ENCODE data around the gene PLXNA1. TPM values are rescaled to one million over a fixed set of nuclear protein-coding genes. Genes with fewer than 3 reads are reported as not detected.

The PLXNA1 gene
- total and polyA plus RNA-seq, 2 of the 8 experiments (the other 6 are each of a cell fraction or from before 2014, with no cell fraction given) = 47.5 to 54.9 TPM

DNA sequence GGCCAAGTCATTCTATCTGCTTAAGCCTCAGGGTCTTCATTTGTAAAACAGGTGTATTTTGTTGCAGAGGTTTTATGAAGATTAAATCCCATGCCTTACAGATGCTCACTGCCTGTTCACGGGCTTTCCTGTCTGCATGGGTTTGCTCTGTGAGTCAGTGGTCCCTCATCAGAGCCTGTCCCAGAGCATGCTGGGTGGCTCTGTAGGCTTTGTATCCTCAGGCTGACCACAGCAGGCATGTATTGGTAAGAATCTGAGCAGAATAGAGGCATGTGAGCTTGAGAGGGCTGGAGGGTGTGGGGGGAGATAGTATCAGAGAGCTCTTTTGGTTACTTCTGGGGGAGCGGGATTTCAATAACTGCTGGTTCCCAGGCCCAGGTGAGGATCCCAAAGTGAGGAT lies 45.4 kb upstream of the PLXNA1 start:
- Histone ChIP-seq H2BK120ac (replicated peaks; ENCODE audit: low read depth, low read length) (no peak overlapping the region), H3K79me1 (ENCODE audit: low read depth, low read length) (peaks cover 4% of the 10 kb centered on the region; the same call in 1 of the 2 replicates), H3K27ac (ENCODE audit: low read depth, low read length) (no peak overlapping the region), H3K4me2 (ENCODE audit: insufficient read depth in 1 of 2, low read depth in 2 of 2, low read length in 2 of 2) (no peak overlapping the region), H3K9me3 (ENCODE audit: insufficient read depth in 2 of 2, low read depth in 1 of 2, low read length in 1 of 2) (no peaks in the 10 kb centered on the region), H3K23ac (ENCODE audit: insufficient read length) (no peak overlapping the region), H2BK20ac (ENCODE audit: low read length) (no peak overlapping the region), H3K27me3 (replicated peaks in 1 of 4; ENCODE audit: control insufficient read depth in 3 of 4, extremely low read depth in 1 of 4, insufficient read depth in 3 of 4, low read length in 3 of 4) (no peaks in the 10 kb centered on the region), H3K36me3 (ENCODE audit: control insufficient read depth in 2 of 4, insufficient read depth in 4 of 4, low read length in 3 of 4) (no peaks in the 10 kb centered on the region), H3K4me1 (replicated peaks in 1 of 4; ENCODE audit: control insufficient read depth in 3 of 4, insufficient read depth in 4 of 4, low read length in 3 of 4) (no peaks in the 10 kb centered on the region), H2BK12ac (ENCODE audit: low read depth, low read length) (no peak overlapping the region), H3K18ac (ENCODE audit: extremely low read depth, low read length) (no peak overlapping the region), H4K8ac (ENCODE audit: extremely low read depth, insufficient read depth, low read length) (no peak overlapping the region), H2AK5ac (ENCODE audit: low read depth, low read length) (peak overlapping the region; percentile 29; the same call in 1 of the 2 replicates), H2BK5ac (ENCODE audit: low read depth, low read length) (no peak overlapping the region), H4K91ac (replicated peaks; ENCODE audit: insufficient read length, low read length) (no peak overlapping the region), H3K4me3 (ENCODE audit: extremely low read depth in 1 of 4, insufficient read depth in 2 of 4, low read depth in 3 of 4, low read length in 4 of 4) (no peak overlapping the region), H4K5ac (ENCODE audit: insufficient read length, low read depth, low read length) (no peak overlapping the region), H4K20me1 (replicated peaks in 1 of 2; ENCODE audit: control insufficient read depth in 1 of 2, insufficient read depth in 2 of 2, low read length in 2 of 2) (peaks cover 0 to under 1% of the 10 kb centered on the region in 2 experiments), H3K14ac (ENCODE audit: insufficient read length) (no peak overlapping the region), H2AFZ (ENCODE audit: low read length) (no peak overlapping the region), H3K9ac (replicated peaks in 1 of 4; ENCODE audit: extremely low read depth in 1 of 4, low read depth in 3 of 4, low read length in 3 of 4) (no peak overlapping the region), H3K4ac (replicated peaks; ENCODE audit: insufficient read length, low read depth, low read length) (no peak overlapping the region), H3K79me2 (ENCODE audit: control insufficient read depth in 1 of 2, insufficient read depth in 2 of 2, low read length in 2 of 2) (no peaks in the 10 kb centered on the region), H3K56ac (replicated peaks; ENCODE audit: insufficient read length, low read depth, low read length) (no peak overlapping the region), H3K23me2 (ENCODE audit: low read depth, low read length) (no peaks in the 10 kb centered on the region), H2BK15ac (ENCODE audit: low read length) (no peak overlapping the region)
- no peak for FAIRE-seq
- CTCF ChIA-PET (ENCODE audit: partially characterized antibody) = interaction anchor here (0.7 to 4.6 kb wide), 11 partner anchors 9 to 252 kb away, joined by 3 to 24 read pairs (median 4); no protein-coding TSS in a partner anchor
- 95% methylated on average over 2 of the region's 2 CpGs; no CpG with 5 or more reads in 1 of the 2 experiments for WGBS, 2 experiments (ENCODE audit: extremely low coverage in 1 of 2, insufficient coverage in 1 of 2, insufficient read length in 1 of 2, insufficient replicate concordance in 2 of 2, low coverage in 1 of 2, low lambda C conversion rate in 2 of 2, missing lambda C conversion rate in 1 of 2)
- DNase-seq (ENCODE audit: low read depth in 1 of 2, low spot score in 2 of 2) = no peak
- POLR2A ChIA-PET (ENCODE audit: partially characterized antibody) = interaction anchor here (1.1 kb wide), 1 partner anchor 28 kb away, joined by 3 read pairs; no protein-coding TSS in a partner anchor
- TF ChIP-seq BRCA1 (IDR thresholded peaks at IDR 0.05; ENCODE audit: low read depth, low read length) (no peak), HDAC6 (IDR thresholded peaks at IDR 0.05; ENCODE audit: low read depth, low read length) (no peak), CBX8 (IDR thresholded peaks at IDR 0.05; ENCODE audit: borderline replicate concordance, low read depth, low read length) (no peak), EZH2 (IDR thresholded peaks at IDR 0.05; ENCODE audit: low read depth, low read length, severe bottlenecking) (no peak), SP1 (IDR thresholded peaks at IDR 0.05; ENCODE audit: low read depth, low read length) (no peak)

All from H1 (cell line).